B cell (primary cell): ENCODE results near the gene VSIG10L2.

ENCODE experiments used
- EZH2 ChIP-seq: IDR thresholded peaks from 2 replicates; pipeline ENCODE4 v1.6.1; 2012; ENCODE audit warnings: borderline replicate concordance, low read depth, mild to moderate bottlenecking, moderate library complexity, low read length; ENCODE audit not compliant: insufficient read depth, poor library complexity, severe bottlenecking
- TF ChIP-seq, protein P1 (sequence below): fragments of 200-600 bp; IDR thresholded peaks from one replicate; pipeline ENCODE4 v1.8.0; 2022; ENCODE audit warnings: antibody characterized with exemption, mild to moderate bottlenecking

DNA sequence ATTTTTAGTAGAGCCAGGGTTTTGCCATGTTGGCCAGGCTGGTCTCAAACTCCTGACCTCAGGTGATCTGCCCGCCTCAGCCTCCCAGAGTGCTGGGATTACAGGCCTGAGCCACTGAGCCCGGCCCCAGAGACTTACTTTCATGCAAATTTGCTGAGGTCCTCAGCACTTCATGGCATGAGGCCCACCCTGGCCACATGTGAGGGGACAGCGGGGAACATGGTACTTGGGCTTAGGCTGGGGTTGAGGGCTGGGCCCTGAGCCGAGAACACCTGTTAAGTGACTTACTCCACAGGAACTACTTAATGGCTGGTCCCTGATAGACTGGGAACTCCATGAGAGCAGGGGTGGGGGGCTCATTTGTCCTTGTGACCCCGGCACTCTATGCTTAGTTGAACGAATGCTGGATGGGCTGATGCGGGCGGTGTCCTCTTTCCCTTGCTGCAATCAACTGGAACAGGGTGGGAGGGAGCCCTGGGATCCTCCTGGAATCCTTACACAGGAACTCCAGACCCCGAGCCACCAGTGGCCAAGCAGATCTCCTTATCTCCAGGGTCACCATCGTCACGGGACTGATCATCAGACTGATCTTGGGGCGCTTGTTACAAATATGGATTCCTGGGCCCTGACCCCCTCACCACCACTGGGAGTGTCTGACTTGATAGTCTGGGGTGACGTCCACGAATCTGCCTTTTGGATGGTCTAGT is 1.0 kb downstream of the VSIG10L2 start:
- TF ChIP-seq, protein P1, sequence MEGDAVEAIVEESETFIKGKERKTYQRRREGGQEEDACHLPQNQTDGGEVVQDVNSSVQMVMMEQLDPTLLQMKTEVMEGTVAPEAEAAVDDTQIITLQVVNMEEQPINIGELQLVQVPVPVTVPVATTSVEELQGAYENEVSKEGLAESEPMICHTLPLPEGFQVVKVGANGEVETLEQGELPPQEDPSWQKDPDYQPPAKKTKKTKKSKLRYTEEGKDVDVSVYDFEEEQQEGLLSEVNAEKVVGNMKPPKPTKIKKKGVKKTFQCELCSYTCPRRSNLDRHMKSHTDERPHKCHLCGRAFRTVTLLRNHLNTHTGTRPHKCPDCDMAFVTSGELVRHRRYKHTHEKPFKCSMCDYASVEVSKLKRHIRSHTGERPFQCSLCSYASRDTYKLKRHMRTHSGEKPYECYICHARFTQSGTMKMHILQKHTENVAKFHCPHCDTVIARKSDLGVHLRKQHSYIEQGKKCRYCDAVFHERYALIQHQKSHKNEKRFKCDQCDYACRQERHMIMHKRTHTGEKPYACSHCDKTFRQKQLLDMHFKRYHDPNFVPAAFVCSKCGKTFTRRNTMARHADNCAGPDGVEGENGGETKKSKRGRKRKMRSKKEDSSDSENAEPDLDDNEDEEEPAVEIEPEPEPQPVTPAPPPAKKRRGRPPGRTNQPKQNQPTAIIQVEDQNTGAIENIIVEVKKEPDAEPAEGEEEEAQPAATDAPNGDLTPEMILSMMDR: no peak
- no peak for TF ChIP-seq EZH2
